ENCODE data around the gene SUMO3. TPM values are rescaled to one million over a fixed set of nuclear protein-coding genes. Genes with fewer than 3 reads are reported as not detected.

Gene SUMO3
- polyA plus RNA-seq, 1 donor (not counting 4 experiments of a cell fraction or from before 2014, with no cell fraction given): 115 TPM

DNA sequence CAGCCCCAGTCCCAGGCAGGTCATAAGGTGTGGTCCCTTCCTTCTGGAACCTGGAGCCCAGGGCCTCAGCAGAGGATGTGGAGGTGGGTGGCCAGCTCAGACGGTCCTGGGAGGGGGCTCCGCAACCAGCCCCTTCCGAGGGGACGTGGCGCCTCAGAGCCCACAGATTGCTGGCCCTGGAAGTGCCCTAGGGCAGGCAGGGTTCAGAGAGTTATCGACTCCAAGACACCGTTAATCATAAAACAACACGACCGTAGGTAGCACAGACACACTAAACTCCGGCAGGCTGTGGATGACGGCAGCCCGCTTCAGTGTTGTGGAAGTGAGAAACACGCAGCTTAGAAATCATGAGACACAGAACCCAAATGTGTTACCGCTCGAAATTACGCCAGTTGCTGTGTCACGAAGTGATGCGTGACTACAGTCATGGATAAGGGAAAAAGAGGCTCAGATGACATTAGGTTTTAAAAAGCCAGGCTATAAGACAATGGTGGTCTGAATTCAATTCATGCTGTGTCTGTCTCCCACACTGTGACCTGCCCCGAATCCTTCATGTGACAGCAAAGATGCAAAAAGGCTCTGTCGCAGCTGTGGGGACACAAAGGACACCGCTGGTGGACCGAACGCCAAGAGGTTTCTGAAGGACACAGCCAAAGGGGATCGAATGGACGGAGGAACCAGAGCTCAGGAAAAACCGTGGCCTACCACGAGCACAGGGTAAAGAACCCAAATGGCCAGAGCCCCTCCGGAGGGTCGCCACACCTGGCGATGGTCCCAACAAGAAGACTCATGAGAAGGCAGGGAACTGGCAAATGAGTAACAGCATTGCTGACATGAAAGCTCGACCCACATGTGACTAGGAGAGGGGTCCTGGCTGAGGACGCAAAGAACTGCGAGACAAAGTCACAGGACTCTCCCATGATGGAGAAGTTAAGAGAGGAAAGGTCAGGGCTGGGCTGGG, 1.7 kb upstream of the SUMO3 start:
- Histone ChIP-seq H3K79me2 (ENCODE audit: control insufficient read depth, insufficient read depth, low read length) (peaks cover 27% of the 10 kb centered on the region), H3K27ac (ENCODE audit: control insufficient read depth, insufficient read depth, low read length) (no peak overlapping the region), H3K27me3 (ENCODE audit: control insufficient read depth, extremely low read depth, insufficient read depth, low read length) (no peaks in the 10 kb centered on the region), H3K4me3 (ENCODE audit: control insufficient read depth in 2 of 3, extremely low read depth in 1 of 3, insufficient read depth in 2 of 3, low read depth in 1 of 3, low read length in 3 of 3) (no peak overlapping the region), H2AFZ (ENCODE audit: control insufficient read depth, low read length) (no peak overlapping the region), H3K9ac (ENCODE audit: control insufficient read depth, extremely low read depth, insufficient read depth, low read length) (no peak overlapping the region), H3K4me1 (ENCODE audit: control insufficient read depth, extremely low read depth, insufficient read depth, low read length) (no peaks in the 10 kb centered on the region), H3K36me3 (ENCODE audit: control insufficient read depth in 2 of 2, extremely low read depth in 1 of 2, insufficient read depth in 2 of 2, low read length in 2 of 2) (peaks cover 0 to 1% of the 10 kb centered on the region in 2 experiments), H3K9me1 (ENCODE audit: control insufficient read depth, extremely low read depth, insufficient read depth, low read length) (no peaks in the 10 kb centered on the region), H4K20me1 (ENCODE audit: control insufficient read depth, extremely low read depth, insufficient read depth, low read length) (peaks cover 20% of the 10 kb centered on the region), H3K9me3 (ENCODE audit: control insufficient read depth, low read depth, low read length) (peaks cover 5% of the 10 kb centered on the region), H3K4me2 (ENCODE audit: control insufficient read depth, extremely low read depth, insufficient read depth, low read depth, low read length) (no peak overlapping the region)
- no peak for FAIRE-seq
- dilution Hi-C loops (cut with MboI; ENCODE audit: extremely low pct_ligation_motif_present, low sequenced_read_pairs): no loop called here
- no peak for TF ChIP-seq CTCF (optimal IDR thresholded peaks at IDR 0.05 in 1 of 3, IDR thresholded peaks at IDR 0.05 in 1 of 3, conservative IDR thresholded peaks at IDR 0.05 in 1 of 3; ENCODE audit: extremely low read depth in 1 of 3, insufficient read depth in 2 of 3, low read length in 3 of 3)
- TF ChIP-seq EZH2 (IDR thresholded peaks at IDR 0.05; ENCODE audit: low read length): no peak
- no peak for DNase-seq (ENCODE audit: low read depth, low spot score)

DNA sequence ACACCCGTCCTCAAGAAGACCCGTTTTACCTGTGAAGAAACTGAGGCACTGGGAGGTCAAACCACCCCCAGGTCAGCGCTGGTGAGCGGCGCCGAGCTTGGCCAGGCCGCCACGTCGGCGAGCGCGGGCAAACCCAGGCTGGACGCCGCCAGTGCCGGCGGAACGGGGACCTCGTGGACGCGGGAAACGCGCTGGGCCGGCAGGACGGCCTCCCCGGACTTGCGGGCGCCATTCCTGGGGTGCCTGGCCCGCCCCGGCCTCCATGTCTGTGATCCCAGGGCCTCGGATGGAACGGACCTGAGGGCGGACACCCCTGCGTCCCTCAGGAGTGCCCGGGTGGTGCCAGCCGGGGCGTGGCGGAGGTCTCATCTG, 764 bp upstream of the SUMO3 start:
- H3K36me3 ChIP-seq (ENCODE audit: control insufficient read depth in 2 of 2, extremely low read depth in 1 of 2, insufficient read depth in 2 of 2, low read length in 2 of 2): peaks cover 1 to 3% of the 10 kb centered on the region in 2 experiments
- peaks cover 5% of the 10 kb centered on the region for H3K9me3 ChIP-seq (ENCODE audit: control insufficient read depth, low read depth, low read length)
- H3K4me1 ChIP-seq (ENCODE audit: control insufficient read depth, extremely low read depth, insufficient read depth, low read length): no peaks in the 10 kb centered on the region
- peak overlapping the region; percentile 37 for H2AFZ ChIP-seq (ENCODE audit: control insufficient read depth, low read length)
- H3K4me3 ChIP-seq (ENCODE audit: control insufficient read depth in 2 of 3, extremely low read depth in 1 of 3, insufficient read depth in 2 of 3, low read depth in 1 of 3, low read length in 3 of 3): peak overlapping the region; percentile 57 to 68 (median 64)
- H3K9me1 ChIP-seq (ENCODE audit: control insufficient read depth, extremely low read depth, insufficient read depth, low read length): no peaks in the 10 kb centered on the region
- dilution Hi-C loops (cut with MboI; ENCODE audit: extremely low pct_ligation_motif_present, low sequenced_read_pairs): no loop called here
- peak overlapping the region; percentile 69 for H3K4me2 ChIP-seq (ENCODE audit: control insufficient read depth, extremely low read depth, insufficient read depth, low read depth, low read length)
- peak overlapping the region; percentile 81 for H3K9ac ChIP-seq (ENCODE audit: control insufficient read depth, extremely low read depth, insufficient read depth, low read length)
- DNase-seq (ENCODE audit: low read depth, low spot score) (no peak), FAIRE-seq (no peak)
- TF ChIP-seq EZH2 (IDR thresholded peaks at IDR 0.05; ENCODE audit: low read length) (no peak), CTCF (optimal IDR thresholded peaks at IDR 0.05 in 1 of 3, IDR thresholded peaks at IDR 0.05 in 1 of 3, conservative IDR thresholded peaks at IDR 0.05 in 1 of 3; ENCODE audit: extremely low read depth in 1 of 3, insufficient read depth in 2 of 3, low read length in 3 of 3) (no peak)
- H4K20me1 ChIP-seq (ENCODE audit: control insufficient read depth, extremely low read depth, insufficient read depth, low read length): peaks cover 24% of the 10 kb centered on the region
- H3K27me3 ChIP-seq (ENCODE audit: control insufficient read depth, extremely low read depth, insufficient read depth, low read length): no peaks in the 10 kb centered on the region
- no peak overlapping the region for H3K27ac ChIP-seq (ENCODE audit: control insufficient read depth, insufficient read depth, low read length)
- H3K79me2 ChIP-seq (ENCODE audit: control insufficient read depth, insufficient read depth, low read length): peaks cover 34% of the 10 kb centered on the region
